HG03280 (cell line): ENCODE results near the gene SREBF1.

Experiments
- ATAC-seq: cut with Tn5 transposase; IDR thresholded peaks from one replicate; pipeline ENCODE4 v1.9.1; 2021; ENCODE audit warnings: mild to moderate bottlenecking, moderate library complexity; ENCODE audit not compliant: unreplicated experiment

Gene SREBF1

GRCh38 chr17:17766077-17766743 is 70.6 kb downstream of the SREBF1 start:
- ATAC-seq: peak; percentile 58

- no peak for ATAC-seq
These were observed 71.3 kb downstream of the SREBF1 start for GRCh38 chr17:17765359-17766076.

DNA sequence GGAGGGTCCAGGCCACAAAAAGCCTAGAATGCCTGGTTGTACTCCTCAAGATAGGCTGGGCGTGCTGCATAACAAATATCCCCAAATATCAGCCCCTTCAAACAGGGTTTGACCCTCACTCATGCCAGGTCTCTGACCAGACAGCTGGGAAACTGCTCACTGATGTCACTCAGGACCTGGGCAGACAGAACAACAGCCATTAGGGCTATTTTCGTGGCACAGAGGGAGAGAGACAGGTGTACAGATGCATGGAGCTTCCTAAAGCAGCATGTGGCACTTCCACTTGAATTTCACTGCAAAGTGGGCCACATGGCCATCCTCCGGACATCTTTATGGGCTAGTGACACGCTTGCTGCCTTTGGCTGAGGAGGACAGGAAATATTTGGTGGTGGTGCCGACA is 73.1 kb downstream of the SREBF1 start:
- ATAC-seq: no peak

- ATAC-seq: no peak
These were observed 73.7 kb downstream of the SREBF1 start for GRCh38 chr17:17763136-17763535.

DNA sequence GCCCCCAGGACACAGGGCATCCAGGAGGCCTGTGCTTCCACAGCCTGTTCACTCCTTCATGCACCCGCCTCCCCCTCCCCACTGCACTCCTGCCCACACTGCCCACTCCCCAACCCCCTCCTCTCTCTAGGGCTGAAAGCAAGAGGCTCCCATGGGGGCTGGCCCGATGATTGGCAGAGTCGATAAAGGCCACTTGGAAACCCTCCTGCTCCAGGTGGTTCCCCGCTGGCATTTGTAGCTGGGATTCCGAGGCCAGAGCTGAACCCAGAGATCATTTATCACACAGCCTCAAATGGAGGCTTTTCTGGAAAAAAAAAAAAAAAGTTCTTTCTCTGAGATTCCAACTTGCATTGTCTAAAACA is 74.1 kb downstream of the SREBF1 start:
- ATAC-seq: no peak
